Transverse colon (tissue), 3 donors: ENCODE data around the gene TTC39C.

Source experiments
- CTCF ChIP-seq, 5 experiments: fragments of 200-600 bp in 3 of 5; fragments of 450-650 bp in 2 of 5; sonication (generic) in 3 of 5; IDR thresholded peaks; 1 replicate in 2 of 5; 2 replicates in 3 of 5; pipeline ENCODE4 v1.5.1; 2016 to 2017; ENCODE audit warnings: antibody characterized with exemption in 5 of 5, inconsistent platforms in 3 of 5, mild to moderate bottlenecking in 2 of 5, moderate library complexity in 1 of 5
- POLR2A ChIP-seq: fragments of 450-650 bp; IDR thresholded peaks from one replicate; pipeline ENCODE4 v1.6.1; 2016; ENCODE audit warnings: antibody characterized with exemption, mild to moderate bottlenecking, moderate library complexity

GRCh38 chr18:24019641-24020331 lies 5.2 kb downstream of the TTC39C start:
- TF ChIP-seq POLR2A (no peak), CTCF (IDR thresholded peaks at IDR 0.05) (no peak)
